ENCODE data around the gene MPZL1. TPM values are rescaled to one million over a fixed set of nuclear protein-coding genes. Genes with fewer than 3 reads are reported as not detected.

The MPZL1 gene
- total RNA-seq, 4 donors from 2014 or later, result 32.9 to 79.5 (median 58.2) TPM

- TF ChIP-seq POLR2AphosphoS5 (IDR thresholded peaks at IDR 0.05) (no peak), EP300 (IDR thresholded peaks at IDR 0.05; ENCODE audit: low read depth) (no peak), POLR2A (IDR thresholded peaks at IDR 0.05) (no peak)
- TF ChIP-seq, protein P1, sequence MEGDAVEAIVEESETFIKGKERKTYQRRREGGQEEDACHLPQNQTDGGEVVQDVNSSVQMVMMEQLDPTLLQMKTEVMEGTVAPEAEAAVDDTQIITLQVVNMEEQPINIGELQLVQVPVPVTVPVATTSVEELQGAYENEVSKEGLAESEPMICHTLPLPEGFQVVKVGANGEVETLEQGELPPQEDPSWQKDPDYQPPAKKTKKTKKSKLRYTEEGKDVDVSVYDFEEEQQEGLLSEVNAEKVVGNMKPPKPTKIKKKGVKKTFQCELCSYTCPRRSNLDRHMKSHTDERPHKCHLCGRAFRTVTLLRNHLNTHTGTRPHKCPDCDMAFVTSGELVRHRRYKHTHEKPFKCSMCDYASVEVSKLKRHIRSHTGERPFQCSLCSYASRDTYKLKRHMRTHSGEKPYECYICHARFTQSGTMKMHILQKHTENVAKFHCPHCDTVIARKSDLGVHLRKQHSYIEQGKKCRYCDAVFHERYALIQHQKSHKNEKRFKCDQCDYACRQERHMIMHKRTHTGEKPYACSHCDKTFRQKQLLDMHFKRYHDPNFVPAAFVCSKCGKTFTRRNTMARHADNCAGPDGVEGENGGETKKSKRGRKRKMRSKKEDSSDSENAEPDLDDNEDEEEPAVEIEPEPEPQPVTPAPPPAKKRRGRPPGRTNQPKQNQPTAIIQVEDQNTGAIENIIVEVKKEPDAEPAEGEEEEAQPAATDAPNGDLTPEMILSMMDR (IDR thresholded peaks at IDR 0.05), result no peak
- Histone ChIP-seq H3K9me3 (no peaks in the 10 kb centered on the region), H3K4me1 (no peaks in the 10 kb centered on the region), H3K36me3 (peaks cover 0 to 17% (median 6%) of the 10 kb centered on the region in 4 donors), H3K27ac (no peak overlapping the region), H3K27me3 (no peaks in the 10 kb centered on the region), H3K4me3 (no peak overlapping the region)
- WGBS, 2 donors (ENCODE audit: low coverage in 1 of 2), result 91 to 100% methylated on average over 2 to 3 of the region's 3 CpGs
- DNase-seq, result no peak
- in situ Hi-C loops (cut with MboI; ENCODE audit: low pct_ligation_motif_present in 1 of 4, low pct_unique_long_range_greater_than_20kb in 1 of 4, low sequenced_read_pairs in 3 of 4) (no loop called here), intact Hi-C loops (cut with DNase I; ENCODE audit: low total_unique reads) (no loop called here)
Measured at GRCh38 chr1:167770127-167770526, 48.3 kb downstream of the MPZL1 start.

DNA sequence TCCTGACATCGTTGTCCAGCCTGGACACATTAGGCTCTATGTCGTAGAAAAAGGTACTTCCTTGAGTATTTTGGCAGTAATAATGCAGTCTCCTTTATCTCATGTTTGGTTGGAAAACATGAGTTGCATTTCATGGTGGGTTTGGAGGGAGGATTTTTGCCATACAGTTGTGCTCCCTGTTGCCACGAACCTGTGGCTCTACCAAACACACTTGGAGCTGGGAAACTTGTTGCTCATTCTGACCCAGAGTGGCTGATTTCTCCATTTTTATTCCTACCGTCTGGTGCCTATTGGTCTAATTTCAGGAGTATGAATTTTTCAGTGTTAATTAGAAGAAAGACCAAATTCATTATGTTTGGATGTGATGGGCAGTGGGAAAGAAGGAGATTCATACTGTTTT, 50.7 kb downstream of the MPZL1 start:
- peaks cover 0 to 23% (median 9%) of the 10 kb centered on the region in 4 donors for H3K36me3 ChIP-seq
- DNase-seq, result no peak
- H3K27ac ChIP-seq, result no peak overlapping the region
- peaks cover 0 to 2% (median 0%) of the 10 kb centered on the region in 4 donors for H3K4me1 ChIP-seq
- 89 to 100% methylated on average over 4 of the region's 4 CpGs for WGBS, 2 donors (ENCODE audit: low coverage in 1 of 2)
- in situ Hi-C loops (cut with MboI; ENCODE audit: low pct_ligation_motif_present in 1 of 4, low pct_unique_long_range_greater_than_20kb in 1 of 4, low sequenced_read_pairs in 3 of 4), result no loop called here
- TF ChIP-seq POLR2A (IDR thresholded peaks at IDR 0.05) (no peak), POLR2AphosphoS5 (IDR thresholded peaks at IDR 0.05) (no peak)
- TF ChIP-seq, protein P1 (IDR thresholded peaks at IDR 0.05), result no peak
- H3K9me3 ChIP-seq, result no peaks in the 10 kb centered on the region
- H3K27me3 ChIP-seq, result no peaks in the 10 kb centered on the region
- intact Hi-C loops (cut with DNase I; ENCODE audit: low total_unique reads), result no loop called here
- no peak overlapping the region for H3K4me3 ChIP-seq

GRCh38 chr1:167773516-167773915, 51.7 kb downstream of the MPZL1 start:
- intact Hi-C loops (cut with DNase I; ENCODE audit: low total_unique reads) (no loop called here), in situ Hi-C loops (cut with MboI; ENCODE audit: low pct_ligation_motif_present in 1 of 4, low pct_unique_long_range_greater_than_20kb in 1 of 4, low sequenced_read_pairs in 3 of 4) (no loop called here)
- Histone ChIP-seq H3K27ac (no peak overlapping the region), H3K9me3 (no peaks in the 10 kb centered on the region), H3K36me3 (peaks cover 0 to 22% (median 11%) of the 10 kb centered on the region in 4 donors), H3K4me1 (peaks cover 0 to 2% (median 0%) of the 10 kb centered on the region in 4 donors), H3K27me3 (no peaks in the 10 kb centered on the region), H3K4me3 (no peak overlapping the region)
- 80 to 85% methylated on average over 2 of the region's 2 CpGs for WGBS, 2 donors (ENCODE audit: low coverage in 1 of 2)
- no peak for DNase-seq
- TF ChIP-seq, protein P1 (IDR thresholded peaks at IDR 0.05), result no peak
- TF ChIP-seq POLR2AphosphoS5 (IDR thresholded peaks at IDR 0.05) (no peak), POLR2A (IDR thresholded peaks at IDR 0.05) (no peak), EP300 (IDR thresholded peaks at IDR 0.05; ENCODE audit: low read depth) (no peak)

DNA sequence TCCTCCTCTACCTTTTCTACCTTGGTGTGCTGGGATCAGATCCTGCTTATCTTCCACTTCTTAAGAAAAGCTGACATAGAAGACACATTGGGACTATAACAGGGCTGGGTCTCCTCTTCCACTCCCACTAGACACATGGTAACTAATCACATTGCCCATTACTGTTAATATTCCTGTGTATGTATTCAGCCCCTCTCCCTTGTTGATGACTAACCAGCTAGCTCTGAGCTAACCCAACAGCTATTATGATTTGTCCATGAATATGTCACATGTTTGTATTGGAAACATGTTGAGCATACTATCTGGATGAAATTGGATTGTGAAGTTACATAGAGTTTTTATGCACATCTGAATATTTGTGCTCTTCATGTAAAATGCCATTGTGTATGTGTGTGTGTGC, 52.9 kb downstream of the MPZL1 start:
- DNase-seq, result no peak
- Histone ChIP-seq H3K36me3 (peaks cover 0 to 18% (median 9%) of the 10 kb centered on the region in 4 donors), H3K27me3 (no peaks in the 10 kb centered on the region), H3K27ac (no peak overlapping the region), H3K4me3 (no peak overlapping the region), H3K9me3 (no peaks in the 10 kb centered on the region), H3K4me1 (peaks cover 0 to 2% (median 0%) of the 10 kb centered on the region in 4 donors)
- intact Hi-C loops (cut with DNase I; ENCODE audit: low total_unique reads) (no loop called here), in situ Hi-C loops (cut with MboI; ENCODE audit: low pct_ligation_motif_present in 1 of 4, low pct_unique_long_range_greater_than_20kb in 1 of 4, low sequenced_read_pairs in 3 of 4) (no loop called here)
- TF ChIP-seq POLR2AphosphoS5 (IDR thresholded peaks at IDR 0.05) (no peak), EP300 (IDR thresholded peaks at IDR 0.05; ENCODE audit: low read depth) (no peak)

- in situ Hi-C loops (cut with MboI; ENCODE audit: low pct_ligation_motif_present in 1 of 4, low pct_unique_long_range_greater_than_20kb in 1 of 4, low sequenced_read_pairs in 3 of 4) (no loop called here), intact Hi-C loops (cut with DNase I; ENCODE audit: low total_unique reads) (no loop called here)
- no peaks in the 10 kb centered on the region for H3K9me3 ChIP-seq
- WGBS, 2 donors (ENCODE audit: low coverage in 1 of 2), result 67 to 69% methylated on average over 2 of the region's 2 CpGs
- peaks cover 0 to 21% (median 9%) of the 10 kb centered on the region in 4 donors for H3K36me3 ChIP-seq
- no peak overlapping the region for H3K4me3 ChIP-seq
- H3K27me3 ChIP-seq, result no peaks in the 10 kb centered on the region
- peaks cover 0 to 2% (median 0%) of the 10 kb centered on the region in 4 donors for H3K4me1 ChIP-seq
- DNase-seq, result no peak
- TF ChIP-seq, protein P1 (IDR thresholded peaks at IDR 0.05), result no peak
- TF ChIP-seq POLR2AphosphoS5 (IDR thresholded peaks at IDR 0.05), result no peak
- H3K27ac ChIP-seq, result no peak overlapping the region
Measured at GRCh38 chr1:167775178-167775577, 53.4 kb downstream of the MPZL1 start.
